ENCODE data around the gene GNS.
"Not testable (repeated sequence)": the region's sequence is repeated elsewhere in the genome, so short reads cannot be mapped to it uniquely, and the experiment has no call there.

Gene GNS

DNA sequence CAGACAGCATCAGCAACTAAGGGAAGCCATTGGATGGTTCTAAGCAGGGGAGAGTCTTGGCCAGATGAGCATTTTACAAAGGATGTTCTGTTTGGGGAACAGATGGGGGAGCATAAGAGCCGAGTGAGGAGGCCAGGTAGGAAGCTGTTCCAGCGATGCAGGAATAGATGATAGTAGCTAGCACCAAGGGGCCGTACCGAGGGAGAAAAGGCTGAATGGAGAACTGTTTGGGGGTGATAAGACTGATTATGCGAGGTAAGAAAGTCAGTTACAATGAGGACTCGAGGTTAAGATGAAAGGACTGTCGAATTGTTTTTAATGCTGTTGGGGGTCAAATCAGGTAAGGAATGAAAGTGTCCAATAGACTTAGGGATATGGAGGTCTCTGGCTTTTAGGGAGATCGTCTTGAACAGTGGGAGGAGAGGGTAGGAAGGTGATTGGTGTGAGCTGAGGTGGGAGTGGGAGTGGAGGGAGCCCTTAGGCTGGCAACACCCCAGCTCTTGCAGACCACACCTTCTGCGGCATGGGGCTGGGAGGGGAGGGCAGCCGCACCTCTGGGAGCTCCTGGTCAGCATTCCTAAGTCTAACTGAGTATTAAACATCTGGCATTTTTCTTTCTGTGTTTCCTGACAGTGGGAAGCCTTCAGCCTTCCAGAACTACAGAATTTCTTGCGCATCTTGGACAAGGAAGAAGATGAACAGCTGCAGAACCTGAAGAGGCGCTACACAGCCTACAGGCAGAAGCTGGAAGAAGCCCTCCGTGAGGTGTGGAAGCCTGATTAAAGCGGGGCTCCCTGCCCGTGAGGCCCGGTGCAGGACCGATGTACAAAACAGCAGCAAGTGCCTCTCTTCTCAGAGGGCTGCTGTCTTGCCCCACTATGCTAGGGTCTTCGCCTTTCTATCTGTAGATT is 64.8 kb downstream of the GNS start:
- no peak for DNase-seq

DNA sequence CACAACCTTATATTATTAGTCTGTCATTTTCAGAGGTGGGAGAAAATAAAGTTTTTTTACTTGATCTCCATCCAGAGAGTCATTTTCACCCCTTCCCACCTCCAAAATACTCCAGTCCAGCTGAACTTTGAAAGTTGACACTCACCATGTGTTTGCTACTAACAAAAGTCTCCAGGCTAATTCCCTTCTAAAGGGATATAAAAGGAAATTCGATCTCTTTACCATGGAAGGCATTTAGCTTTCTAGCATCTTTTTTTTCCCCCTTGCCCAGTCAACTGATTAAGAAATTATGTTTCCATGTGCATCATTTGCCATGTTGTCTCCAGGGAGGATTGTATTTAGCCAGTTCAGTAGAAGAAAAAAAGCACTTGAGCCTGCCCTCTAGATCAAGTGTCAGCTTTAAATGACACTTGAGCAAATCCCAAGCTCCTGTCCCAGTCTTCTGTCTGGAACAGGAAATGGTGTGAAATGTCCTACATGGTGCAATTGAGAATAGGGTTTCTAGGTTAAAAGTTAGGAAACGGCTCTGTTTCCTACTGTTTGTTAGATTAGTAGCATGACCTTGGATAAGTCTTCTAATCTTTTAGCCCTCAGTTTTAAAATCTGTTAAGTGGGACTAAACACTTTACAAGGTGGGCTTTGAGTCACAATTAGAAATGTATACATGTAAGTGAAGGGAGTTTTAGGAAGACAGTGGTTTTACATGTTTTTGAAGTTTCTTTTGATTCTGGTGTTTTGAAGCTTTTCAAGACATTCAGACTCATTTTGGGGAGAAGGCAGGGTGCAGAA is 67.2 kb downstream of the GNS start:
- DNase-seq = no peak

DNA sequence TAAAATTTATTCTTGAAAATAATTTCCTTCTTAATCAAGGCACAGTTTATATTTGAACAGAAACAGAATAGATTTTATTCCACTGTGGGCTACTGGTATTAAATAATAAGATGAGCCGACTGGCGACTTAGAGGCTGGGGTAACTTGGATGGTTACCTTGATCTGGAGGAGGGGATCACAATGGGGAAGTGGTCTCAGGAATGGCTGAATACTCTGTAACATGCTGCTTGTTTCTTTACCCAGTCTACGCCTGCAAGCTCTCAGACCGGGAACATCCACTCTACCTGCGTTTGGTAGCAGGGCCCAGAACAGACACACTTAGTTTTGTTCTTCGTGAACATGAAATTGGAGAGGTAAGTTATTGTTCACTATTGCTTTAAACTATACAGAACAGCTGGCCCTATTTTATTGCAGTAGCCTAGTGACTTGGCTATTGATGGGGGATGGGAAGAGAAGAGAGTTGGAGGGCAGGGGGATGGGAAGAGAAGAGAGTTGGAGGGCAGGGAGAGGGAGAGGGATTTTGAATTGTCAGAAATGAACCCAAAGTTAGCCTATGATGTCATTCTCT is 67.9 kb downstream of the GNS start:
- DNase-seq = no peak

DNA sequence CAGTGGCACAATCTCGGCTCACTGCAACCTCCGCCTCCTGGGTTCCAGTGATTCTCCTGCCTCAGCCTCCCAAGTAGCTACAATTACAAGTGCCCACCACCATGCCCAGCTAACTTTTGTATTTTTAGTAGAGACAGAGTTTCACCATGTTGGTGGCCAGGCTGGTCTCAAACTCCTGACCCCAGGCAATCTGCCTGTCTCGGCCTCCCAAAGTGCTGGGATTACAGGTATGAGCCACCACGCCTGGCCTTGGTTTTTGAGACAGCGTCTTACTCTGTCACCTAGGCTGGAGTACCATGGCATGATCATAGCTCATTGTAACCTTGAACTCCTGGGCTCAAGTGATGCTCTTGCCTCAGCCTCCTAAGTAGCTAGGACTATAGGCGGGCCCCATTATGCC is 69.0 kb downstream of the GNS start:
- DNase-seq = not testable (repeated sequence)

DNA sequence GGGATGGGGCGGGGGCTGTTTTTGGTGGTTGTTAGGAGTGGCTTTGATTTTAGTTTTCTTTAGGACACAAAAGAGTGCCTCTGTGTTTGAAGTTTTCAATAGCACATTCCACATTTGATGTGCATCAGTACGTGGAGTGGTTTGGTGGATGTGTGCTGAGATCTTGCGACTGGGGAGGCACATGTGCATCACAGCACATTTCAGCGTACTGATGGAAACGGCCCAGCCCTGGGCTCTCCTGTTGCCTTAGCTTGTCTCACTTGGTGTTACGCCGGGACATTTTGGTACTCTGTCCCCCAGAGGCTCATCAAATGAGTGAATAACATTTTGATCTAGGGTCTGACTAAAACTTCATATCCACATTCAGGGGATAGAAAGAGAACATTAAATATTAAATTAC is 70.5 kb downstream of the GNS start:
- DNase-seq = no peak

DNA sequence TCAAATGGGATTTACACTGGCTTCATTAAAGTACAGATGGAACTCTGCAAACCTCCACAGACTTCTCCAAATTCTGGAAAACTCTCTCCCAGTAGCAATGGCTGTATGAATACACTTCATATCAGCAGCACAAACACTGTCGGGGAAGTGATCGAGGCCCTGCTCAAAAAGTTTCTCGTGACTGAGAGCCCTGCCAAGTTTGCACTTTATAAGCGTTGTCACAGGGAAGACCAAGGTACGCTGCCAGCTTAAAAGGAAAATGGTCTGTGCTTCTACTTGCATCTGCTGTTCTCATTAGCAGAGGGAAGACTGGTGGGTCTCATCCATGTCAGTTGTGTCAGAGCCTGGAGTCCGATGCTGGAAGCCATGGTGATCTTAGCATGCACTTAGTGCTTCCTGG is 71.0 kb downstream of the GNS start:
- DNase-seq = no peak

DNA sequence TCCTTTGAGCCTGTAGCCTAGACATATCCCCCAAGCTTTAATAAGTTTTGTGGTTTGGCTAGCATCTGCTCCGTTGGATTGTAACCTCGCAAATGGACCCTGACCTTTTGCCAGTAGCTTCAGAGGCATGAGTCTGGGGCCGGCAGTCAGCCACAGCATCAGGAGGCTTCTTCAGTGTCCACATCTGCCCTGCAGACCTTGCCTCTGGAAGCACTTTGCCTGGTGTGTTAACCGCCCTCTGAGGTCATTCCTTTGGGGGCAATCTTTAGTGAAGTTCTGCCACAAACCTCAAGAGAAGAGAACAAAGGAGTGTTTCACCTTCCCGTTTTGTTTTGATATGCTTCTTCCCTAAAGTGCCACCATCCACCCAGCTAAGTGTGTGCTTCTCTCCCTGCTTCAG is 71.4 kb downstream of the GNS start:
- DNase-seq = no peak

DNA sequence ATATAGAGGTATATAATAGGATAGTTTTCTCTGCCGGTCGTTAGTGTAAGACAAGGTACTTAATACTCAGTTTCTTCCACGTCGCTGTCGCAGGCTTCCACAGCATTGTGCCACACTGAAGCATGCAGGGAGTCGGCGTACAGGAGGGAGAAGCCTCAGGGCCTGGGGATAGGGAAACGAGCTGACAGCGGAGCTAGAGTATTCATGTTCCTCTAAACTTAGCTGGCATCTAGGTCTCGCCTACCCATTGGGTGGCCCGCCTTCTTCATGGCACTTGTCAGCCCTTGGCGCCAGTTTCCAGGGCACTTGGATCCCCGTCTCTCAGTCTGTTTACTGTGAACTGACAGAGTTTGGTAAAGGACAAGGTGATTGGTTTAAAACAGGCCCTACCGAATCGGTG is 73.6 kb downstream of the GNS start:
- DNase-seq = no peak

DNA sequence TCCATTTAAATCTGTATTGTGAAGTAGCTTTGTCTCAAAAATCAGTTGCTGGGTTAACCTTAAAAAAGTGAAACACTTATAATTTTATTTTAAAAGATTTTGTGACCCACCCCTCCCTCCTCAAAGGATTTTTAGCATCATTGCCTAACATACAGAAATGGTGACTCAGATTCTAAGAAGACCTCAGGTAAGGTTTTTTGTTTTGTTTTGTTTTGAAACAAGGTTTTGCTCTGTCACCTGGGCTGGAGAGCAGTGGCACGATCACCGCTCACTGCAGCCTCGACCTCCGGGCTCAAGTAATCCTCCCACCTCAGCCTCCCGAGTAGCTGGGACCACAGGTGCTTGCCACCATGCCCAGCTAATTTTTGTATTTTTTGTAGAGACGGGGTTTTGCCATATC is 74.2 kb downstream of the GNS start:
- no peak for DNase-seq

DNA sequence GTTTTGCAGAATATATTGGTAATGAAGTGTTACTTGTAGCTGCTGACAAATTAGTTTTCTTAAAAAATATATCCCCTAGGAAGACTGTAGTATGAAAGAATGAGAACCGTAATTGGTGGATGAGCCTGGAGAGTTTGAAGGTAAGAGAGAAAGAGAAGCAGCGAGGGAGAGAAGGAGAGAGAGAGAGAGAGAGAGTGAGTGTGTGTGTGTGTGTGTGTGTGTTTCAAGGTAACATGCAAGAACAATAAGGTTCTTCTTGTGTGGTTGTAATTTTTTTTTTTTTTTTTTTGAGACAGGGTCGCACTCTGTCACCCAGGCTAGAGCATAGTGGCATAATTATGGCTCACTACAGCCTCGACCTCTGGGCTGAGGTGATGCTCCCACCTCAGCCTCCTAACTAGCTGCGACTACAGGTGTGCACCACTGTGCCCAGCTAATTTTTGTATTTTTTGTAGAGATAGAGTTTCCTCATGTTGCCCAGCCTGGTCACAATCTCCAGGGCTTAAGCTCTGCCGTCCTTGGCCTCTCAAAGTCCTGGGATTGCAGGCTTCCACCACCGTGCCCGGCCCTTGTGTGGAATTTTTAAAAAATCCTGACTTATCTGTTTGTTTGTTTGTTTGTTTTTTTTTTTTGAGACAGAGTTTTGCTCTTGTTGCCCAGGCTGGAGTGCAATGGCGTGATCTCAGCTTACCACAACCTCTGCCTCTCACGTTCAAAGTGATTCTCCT is 75.2 kb downstream of the GNS start:
- DNase-seq = no peak

DNA sequence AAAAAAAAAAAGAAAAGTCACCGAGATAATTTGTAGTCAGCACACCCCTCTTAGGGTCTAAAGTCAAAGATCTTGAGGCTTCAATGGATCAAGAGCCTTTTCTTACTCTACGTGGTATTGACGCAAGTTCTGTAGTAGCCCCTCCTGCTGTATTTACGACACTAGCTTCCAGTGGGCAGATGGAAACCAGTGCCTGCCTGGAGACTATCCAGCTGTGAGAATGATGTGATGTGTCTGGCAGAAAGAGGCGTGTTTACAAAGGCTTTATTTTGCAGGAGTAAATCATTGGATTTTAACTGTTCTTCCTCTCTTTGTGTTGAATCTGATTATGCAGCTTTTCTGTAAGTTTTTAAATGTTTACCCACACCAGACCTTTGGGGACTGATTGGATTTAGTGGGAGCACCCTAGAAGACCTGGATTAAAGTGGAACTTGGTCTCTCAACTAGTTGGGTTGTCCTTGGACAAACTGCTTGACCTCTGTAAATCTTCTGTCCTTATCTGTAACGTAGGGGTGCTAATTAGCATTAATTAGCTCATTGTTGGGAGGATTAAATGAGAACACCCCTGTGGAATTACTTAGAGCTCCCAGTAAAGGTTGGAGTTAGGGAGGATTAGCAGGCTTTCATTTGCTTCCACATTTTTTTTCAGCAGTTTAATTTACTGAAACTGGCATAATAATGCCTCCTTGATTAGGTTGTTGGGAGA is 76.5 kb downstream of the GNS start:
- no peak for DNase-seq

DNA sequence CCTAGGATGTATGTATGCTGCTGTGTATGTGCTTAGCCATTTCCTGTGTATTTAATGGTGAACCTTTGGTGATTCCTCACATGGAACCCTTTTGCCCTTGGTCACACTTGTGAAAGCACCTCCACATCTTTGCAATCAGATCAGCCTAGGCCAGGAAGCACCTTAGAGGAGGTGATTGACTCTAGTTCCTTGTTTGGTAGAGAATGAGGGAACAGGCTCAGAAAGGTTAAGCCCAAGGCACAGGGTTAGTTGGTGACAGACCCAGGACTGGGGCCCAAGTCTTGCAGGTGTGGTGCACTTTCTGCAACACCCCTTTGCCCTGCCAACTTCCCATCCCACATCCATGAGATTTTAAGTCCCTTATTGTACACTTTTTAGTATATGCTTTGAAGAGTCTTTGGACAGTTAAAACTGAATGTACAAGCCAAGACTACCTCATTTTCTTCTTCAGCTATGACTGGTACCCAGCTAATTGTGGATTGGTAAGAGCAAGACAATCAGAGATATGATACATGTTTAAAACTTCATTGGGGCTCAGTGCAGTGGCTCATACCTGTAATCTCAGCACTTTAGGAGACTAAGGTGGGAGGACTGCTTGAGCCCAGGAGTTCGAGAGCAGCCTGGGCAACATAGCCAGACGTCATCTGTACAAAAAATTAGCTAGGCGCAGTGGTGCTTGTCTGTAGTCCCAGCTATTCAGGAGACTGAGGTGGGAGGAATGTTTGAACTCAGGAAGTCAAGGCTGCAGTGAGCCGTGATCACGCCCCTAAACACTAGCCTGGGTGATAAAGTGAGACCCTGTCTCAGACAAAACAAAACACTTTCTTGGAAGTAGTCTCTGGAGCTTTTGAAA is 77.8 kb downstream of the GNS start:
- no peak for DNase-seq

DNA sequence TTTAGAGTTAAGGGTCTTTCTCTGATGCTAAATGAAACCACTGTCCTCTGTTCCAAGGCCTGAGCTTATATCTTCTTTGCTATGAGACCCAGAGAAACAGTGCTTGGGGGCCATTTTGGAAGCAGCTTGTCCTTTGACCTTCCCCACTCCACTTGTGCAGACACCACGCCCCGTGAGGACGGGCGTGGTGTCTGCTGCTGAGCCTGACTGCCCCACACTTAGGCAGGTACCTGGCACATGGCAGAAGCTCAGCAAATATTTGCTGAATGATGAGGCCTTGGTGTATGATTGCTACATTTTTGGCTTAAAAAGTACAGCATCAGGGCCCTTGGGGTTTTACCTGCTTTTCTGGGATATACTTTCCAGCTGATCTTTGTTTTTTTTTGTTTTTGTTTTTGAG is 79.0 kb downstream of the GNS start:
- no peak for DNase-seq

DNA sequence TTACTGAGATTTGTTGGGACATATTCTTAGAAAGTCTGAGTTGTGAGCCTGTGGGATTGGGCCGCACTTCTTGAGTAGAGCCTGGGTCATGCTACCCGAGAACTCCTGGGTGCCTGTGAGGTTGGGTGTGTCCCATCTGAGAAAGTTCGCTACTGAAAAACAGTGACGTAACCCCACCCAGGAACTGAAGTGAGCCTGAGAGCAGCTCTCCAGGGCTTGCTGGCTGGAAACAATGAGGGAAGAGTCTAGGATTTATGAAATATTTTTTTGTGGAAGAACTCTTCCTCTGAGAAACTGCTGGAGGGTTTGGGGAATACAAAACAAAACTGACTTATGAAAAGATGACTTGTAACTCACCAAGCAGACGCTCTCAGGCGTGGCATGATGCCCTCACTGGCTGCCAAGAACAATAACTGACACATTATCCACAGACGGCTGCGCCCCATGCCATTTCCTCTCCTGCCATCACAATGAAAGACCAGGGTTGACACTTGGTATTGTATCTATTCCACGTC is 79.7 kb downstream of the GNS start:
- DNase-seq = no peak

DNA sequence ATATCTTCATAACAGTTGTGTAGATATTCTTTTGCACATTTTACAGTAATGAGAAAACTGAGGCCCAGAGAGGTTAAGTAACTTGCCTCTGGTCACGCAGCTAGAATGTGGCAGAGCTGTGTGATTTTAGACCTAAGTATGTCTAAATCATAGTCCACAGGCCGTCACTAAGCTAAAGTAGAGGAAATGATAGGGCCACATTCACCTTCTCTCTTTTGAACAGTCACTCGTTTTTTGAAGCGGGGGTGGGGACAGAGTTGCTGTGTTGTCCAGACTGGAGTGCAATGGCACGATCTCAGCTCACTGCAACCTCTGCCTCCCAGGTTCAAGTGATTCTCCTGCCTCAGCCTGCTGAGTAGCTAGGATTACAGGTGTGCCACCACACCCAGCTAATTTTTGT is 80.4 kb downstream of the GNS start:
- no peak for DNase-seq

DNA sequence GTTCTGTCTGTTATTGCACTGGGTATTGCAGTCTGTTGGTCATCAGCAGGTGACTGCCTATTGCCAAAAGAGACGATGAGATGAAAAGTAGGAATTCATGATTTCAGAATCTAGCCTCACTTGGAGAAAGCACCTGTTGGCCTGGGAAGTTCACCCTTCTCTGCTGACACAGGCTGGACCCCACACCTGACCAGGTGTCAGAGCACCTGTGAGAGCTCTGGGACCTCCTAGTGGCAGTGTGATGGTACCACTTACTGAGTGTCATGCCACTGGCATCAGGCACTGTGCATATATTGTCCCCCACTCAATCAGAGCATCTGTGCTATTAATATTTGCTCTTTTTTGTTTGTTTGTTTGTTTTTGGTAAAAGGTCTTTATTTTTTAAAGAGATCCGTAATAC is 81.0 kb downstream of the GNS start:
- DNase-seq = no peak

DNA sequence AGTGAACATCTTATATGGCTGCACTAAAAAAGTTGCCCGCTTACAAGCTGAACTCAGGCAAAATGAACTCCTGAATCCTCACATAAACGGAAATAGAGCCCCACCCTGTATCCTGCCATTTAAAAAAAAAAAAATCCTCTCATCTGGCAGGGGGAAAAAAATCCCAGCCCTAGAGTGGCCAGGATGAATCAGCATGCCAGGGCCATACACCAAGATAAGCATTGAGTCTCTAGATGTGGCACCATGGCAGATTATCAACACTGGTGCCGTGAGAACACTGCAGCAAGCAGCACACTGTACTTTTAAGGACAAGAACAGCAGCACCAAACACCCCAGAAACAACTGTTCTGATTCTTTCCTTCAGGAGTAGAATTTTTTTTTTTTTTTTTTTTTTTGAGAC is 83.4 kb downstream of the GNS start:
- DNase-seq = no peak

DNA sequence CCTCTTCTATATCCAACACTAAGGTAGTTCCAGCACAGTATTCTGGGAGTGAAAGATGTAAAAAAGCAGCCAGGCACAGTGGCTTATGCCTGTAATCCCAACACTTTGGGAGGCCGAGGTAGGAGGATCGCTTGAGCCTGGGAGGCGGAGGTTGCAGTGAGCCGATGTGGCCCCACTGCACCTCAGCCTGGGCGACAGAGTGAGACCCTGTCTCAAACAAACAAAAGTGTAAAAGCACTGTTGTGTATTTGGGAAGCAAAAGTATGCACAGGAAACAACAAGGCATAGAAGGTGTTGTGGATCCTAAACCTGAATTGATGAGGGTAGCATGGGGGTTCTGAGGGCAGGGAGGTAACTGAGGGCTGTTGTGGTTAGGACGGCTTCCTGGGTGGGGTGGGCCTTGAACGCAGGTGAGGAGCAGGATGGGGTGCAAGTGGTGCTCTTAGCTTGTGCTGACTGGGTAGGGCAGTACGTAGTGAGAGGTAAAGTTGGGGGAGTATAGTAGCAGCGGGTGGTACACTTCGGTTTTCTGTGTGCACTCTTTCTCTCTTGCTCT is 84.8 kb downstream of the GNS start:
- no peak for DNase-seq

DNA sequence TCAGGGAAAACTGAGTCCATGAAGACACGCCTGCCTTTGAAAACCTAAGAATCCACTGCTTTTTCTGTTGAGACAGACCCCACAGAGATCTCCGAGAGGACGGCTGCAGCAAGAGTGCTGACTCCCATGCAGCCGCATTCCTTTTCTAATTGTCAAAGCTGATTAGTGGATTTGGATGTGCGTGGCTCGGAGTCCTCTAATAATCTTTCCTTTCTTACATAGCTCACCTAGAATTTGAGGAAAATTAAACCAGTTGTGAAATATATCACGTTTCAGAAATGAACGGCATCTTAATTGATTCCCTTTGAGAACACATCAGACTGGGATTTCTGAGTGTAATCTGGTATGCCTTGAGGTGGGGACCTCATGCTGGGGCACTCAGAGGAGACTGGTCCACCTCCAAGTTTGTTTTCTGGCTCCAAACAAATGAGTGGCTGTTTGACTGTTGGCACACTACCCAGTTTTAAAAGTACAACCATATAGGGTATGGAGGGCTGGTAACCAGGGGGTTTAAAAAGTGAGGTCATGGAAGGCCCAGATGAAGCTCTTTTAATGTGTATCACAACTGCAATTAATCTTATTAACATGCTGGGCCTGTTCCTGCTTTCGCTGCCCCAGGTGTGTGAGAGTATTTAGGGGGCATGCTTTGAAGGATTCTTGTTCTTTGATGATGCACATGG is 85.6 kb downstream of the GNS start:
- no peak for DNase-seq

DNA sequence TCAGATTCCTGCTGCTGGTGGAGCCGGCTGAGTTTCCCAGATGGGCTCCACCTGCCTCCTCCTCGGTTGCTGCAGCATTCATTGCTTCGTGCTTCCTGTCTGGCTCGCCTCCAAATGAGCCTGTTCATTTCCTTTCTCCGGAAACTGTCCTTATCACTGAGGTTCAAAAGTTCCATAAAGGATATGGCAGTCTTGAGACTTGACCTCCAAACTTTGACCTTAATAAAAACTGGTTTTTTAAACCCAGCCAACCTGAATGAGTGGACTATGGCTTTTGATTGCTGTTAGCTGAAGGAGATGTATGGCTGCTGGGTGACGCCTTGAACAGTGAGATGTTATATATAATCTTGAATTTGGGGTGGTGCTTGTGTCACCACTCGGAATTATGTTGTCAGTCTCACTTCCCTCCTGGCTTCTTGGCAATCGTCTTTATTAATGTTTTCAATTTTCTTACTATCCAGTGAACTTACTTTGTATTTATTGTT is 86.2 kb downstream of the GNS start:
- DNase-seq = no peak

Data from KG1 (cell line).